Measurements from ENCODE around the gene EPHA5. TPM values are rescaled to one million over a fixed set of nuclear protein-coding genes. Genes with fewer than 3 reads are reported as not detected.

EPHA5 gene
- polyA plus RNA-seq, 1 experiment = 2.8 TPM

- POLR2A ChIA-PET = no interaction called here
- CTCF ChIA-PET = no interaction called here
- no peak overlapping the region for H3K4me3 ChIP-seq (ENCODE audit: low read depth, low read length)
Observed at GRCh38 chr4:65653740-65654361, 16.4 kb downstream of the EPHA5 start.

GRCh38 chr4:65651751-65652150 is 18.5 kb downstream of the EPHA5 start:
- ChIA-PET CTCF (no interaction called here), POLR2A (no interaction called here)
- Histone ChIP-seq H3K27me3 (ENCODE audit: control insufficient read depth, insufficient read depth, low read length) (no peaks in the 10 kb centered on the region), H3K4me3 (ENCODE audit: low read depth, low read length) (no peak overlapping the region), H3K36me3 (ENCODE audit: control insufficient read depth, insufficient read depth, low read length) (no peaks in the 10 kb centered on the region)
- TF ChIP-seq CTCF (IDR thresholded peaks at IDR 0.05; ENCODE audit: insufficient read depth, low read depth, low read length) = no peak
- DNase-seq (ENCODE audit: low read depth) = no peak

More at GRCh38 chr4:65653740-65654361, 16.4 kb downstream of the EPHA5 start:
- Histone ChIP-seq H3K36me3 (ENCODE audit: control insufficient read depth, insufficient read depth, low read length) (no peaks in the 10 kb centered on the region), H3K27me3 (ENCODE audit: control insufficient read depth, insufficient read depth, low read length) (no peaks in the 10 kb centered on the region)
- DNase-seq (ENCODE audit: low read depth) = no peak
- TF ChIP-seq CTCF (IDR thresholded peaks at IDR 0.05; ENCODE audit: insufficient read depth, low read depth, low read length) = no peak

GRCh38 chr4:65651031-65651430 is 19.3 kb downstream of the EPHA5 start:
- H3K27me3 ChIP-seq (ENCODE audit: control insufficient read depth, insufficient read depth, low read length) = no peaks in the 10 kb centered on the region
- TF ChIP-seq CTCF (IDR thresholded peaks at IDR 0.05; ENCODE audit: insufficient read depth, low read depth, low read length) = no peak
- H3K4me3 ChIP-seq (ENCODE audit: low read depth, low read length) = no peak overlapping the region
- H3K36me3 ChIP-seq (ENCODE audit: control insufficient read depth, insufficient read depth, low read length) = no peaks in the 10 kb centered on the region
- CTCF ChIA-PET = no interaction called here
- POLR2A ChIA-PET = no interaction called here
- no peak for DNase-seq (ENCODE audit: low read depth)

GRCh38 chr4:65646136-65646535 is 24.2 kb downstream of the EPHA5 start:
- ChIA-PET POLR2A (no interaction called here), CTCF (no interaction called here)
- no peak for TF ChIP-seq CTCF (IDR thresholded peaks at IDR 0.05; ENCODE audit: insufficient read depth, low read depth, low read length)
- Histone ChIP-seq H3K27me3 (ENCODE audit: control insufficient read depth, insufficient read depth, low read length) (no peaks in the 10 kb centered on the region), H3K36me3 (ENCODE audit: control insufficient read depth, insufficient read depth, low read length) (no peaks in the 10 kb centered on the region), H3K4me3 (ENCODE audit: low read depth, low read length) (no peak overlapping the region)
- DNase-seq (ENCODE audit: low read depth) = no peak

GRCh38 chr4:65645185-65645584 is 25.1 kb downstream of the EPHA5 start:
- CTCF ChIA-PET = no interaction called here
- DNase-seq (ENCODE audit: low read depth) = no peak
- Histone ChIP-seq H3K27me3 (ENCODE audit: control insufficient read depth, insufficient read depth, low read length) (no peaks in the 10 kb centered on the region), H3K36me3 (ENCODE audit: control insufficient read depth, insufficient read depth, low read length) (no peaks in the 10 kb centered on the region), H3K4me3 (ENCODE audit: low read depth, low read length) (no peak overlapping the region)
- TF ChIP-seq CTCF (IDR thresholded peaks at IDR 0.05; ENCODE audit: insufficient read depth, low read depth, low read length) = no peak
- POLR2A ChIA-PET = no interaction called here

Data from BJ (cell line).